Fibroblast of villous mesenchyme (primary cell): Measurements from ENCODE around the gene NTM. TPM values are rescaled to one million over a fixed set of nuclear protein-coding genes. Genes with fewer than 3 reads are reported as not detected.
"Not testable (repeated sequence)": the region's sequence is repeated elsewhere in the genome, so short reads cannot be mapped to it uniquely, and the experiment has no call there.

ENCODE experiments used
- DNase-seq: peaks from one replicate; pipeline ENCODE4 v3.0.0-alpha.2; 2010; ENCODE audit warnings: low read depth
- H3K4me3 ChIP-seq: 2 replicates; pipeline ENCODE4 v1.5.1; 2011; ENCODE audit warnings: low read depth, mild to moderate bottlenecking, low read length
- CTCF ChIP-seq: IDR thresholded peaks from 2 replicates; pipeline ENCODE4 v1.5.1; 2012; ENCODE audit warnings: low read depth, mild to moderate bottlenecking, low read length; ENCODE audit not compliant: insufficient read depth
- total RNA-seq: library from RNA; depleted of rRNA; stranded (reverse); fragments of >200 nt; gene quantifications from 2 replicates; pipeline ENCODE4 v1.2.3, GENCODE V29; 2012

The NTM gene
- total RNA-seq, 1 donor, result 7.3 TPM

- TF ChIP-seq CTCF, result no peak
- DNase-seq, result no peak
- H3K4me3 ChIP-seq, result no peak overlapping the region
Measured at GRCh38 chr11:131678658-131679340, 308.4 kb downstream of the NTM start.

- DNase-seq, result not testable (repeated sequence)
Measured at GRCh38 chr11:131680448-131680847, 310.0 kb downstream of the NTM start.

GRCh38 chr11:131681920-131682319, 311.5 kb downstream of the NTM start:
- TF ChIP-seq CTCF, result no peak
- no peak overlapping the region for H3K4me3 ChIP-seq
- no peak for DNase-seq

More at GRCh38 chr11:131680448-131680847, 310.0 kb downstream of the NTM start:
- not testable (repeated sequence) for H3K4me3 ChIP-seq

GRCh38 chr11:131682373-131683015, 312.1 kb downstream of the NTM start:
- no peak for DNase-seq
- H3K4me3 ChIP-seq, result no peak overlapping the region
- no peak for TF ChIP-seq CTCF

GRCh38 chr11:131683131-131683530, 312.7 kb downstream of the NTM start:
- DNase-seq, result no peak
- TF ChIP-seq CTCF, result no peak
- no peak overlapping the region for H3K4me3 ChIP-seq

GRCh38 chr11:131683666-131684065, 313.3 kb downstream of the NTM start:
- no peak for DNase-seq
- H3K4me3 ChIP-seq, result no peak overlapping the region
- TF ChIP-seq CTCF, result no peak

- DNase-seq, result no peak
- TF ChIP-seq CTCF, result no peak
- no peak overlapping the region for H3K4me3 ChIP-seq
Measured at GRCh38 chr11:131684111-131685060, 314.0 kb downstream of the NTM start.
